ENCODE measurements around the gene GLRX.
"Not testable (repeated sequence)": the region's sequence is repeated elsewhere in the genome, so short reads cannot be mapped to it uniquely, and the experiment has no call there.

Gene GLRX

GRCh38 chr5:95826949-95827891, 4.7 kb upstream of the GLRX start:
- no peak for DNase-seq (ENCODE audit: low spot score)

DNA sequence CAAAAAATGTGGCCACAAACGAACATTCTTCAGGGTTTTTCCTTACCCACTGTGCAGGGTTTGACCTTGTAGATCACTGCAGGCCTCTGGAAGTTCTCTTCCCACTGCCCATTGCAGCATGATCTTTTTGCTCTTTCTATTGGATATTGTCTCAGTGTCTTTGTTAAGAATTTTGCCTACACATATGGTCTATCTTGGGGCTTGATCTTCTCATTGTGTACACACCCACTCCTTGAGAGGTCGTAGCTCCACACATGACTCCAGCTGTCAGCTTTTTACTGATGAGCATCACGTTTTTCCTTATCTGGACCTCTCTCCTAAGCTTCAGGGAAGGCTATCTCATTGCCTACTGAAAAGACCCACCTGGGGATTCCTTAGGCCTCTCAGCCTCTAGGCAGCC, 3.0 kb upstream of the GLRX start:
- no peak for DNase-seq (ENCODE audit: low spot score)

DNA sequence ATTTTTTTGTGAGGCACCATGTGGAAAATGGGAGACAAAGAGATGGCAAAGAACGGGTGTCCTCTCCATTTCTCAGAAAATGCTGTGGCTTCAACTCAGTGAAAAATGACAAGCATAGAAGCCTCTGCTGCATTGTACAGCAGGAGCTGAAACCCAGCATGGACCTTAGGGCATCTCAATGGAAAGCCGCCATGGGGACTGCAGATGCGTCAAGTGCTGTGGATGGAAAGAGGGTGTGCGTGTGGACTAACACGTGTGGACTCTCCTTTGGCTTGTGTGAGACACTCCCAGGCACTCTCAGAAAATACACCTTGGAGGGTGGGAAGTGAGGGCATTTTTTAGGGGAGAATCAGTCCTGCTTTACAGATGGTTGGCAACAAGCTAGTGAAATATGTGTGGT, 2.2 kb upstream of the GLRX start:
- DNase-seq (ENCODE audit: low spot score): no peak

- peak; percentile 88 for DNase-seq (ENCODE audit: low spot score)
Measured at GRCh38 chr5:95823738-95824609, 1.4 kb upstream of the GLRX start.

GRCh38 chr5:95823218-95823737, 752 bp upstream of the GLRX start:
- no peak for DNase-seq (ENCODE audit: low spot score)

GRCh38 chr5:95822043-95822541, 434 bp downstream of the GLRX start:
- DNase-seq (ENCODE audit: low spot score): peak; percentile 49

DNA sequence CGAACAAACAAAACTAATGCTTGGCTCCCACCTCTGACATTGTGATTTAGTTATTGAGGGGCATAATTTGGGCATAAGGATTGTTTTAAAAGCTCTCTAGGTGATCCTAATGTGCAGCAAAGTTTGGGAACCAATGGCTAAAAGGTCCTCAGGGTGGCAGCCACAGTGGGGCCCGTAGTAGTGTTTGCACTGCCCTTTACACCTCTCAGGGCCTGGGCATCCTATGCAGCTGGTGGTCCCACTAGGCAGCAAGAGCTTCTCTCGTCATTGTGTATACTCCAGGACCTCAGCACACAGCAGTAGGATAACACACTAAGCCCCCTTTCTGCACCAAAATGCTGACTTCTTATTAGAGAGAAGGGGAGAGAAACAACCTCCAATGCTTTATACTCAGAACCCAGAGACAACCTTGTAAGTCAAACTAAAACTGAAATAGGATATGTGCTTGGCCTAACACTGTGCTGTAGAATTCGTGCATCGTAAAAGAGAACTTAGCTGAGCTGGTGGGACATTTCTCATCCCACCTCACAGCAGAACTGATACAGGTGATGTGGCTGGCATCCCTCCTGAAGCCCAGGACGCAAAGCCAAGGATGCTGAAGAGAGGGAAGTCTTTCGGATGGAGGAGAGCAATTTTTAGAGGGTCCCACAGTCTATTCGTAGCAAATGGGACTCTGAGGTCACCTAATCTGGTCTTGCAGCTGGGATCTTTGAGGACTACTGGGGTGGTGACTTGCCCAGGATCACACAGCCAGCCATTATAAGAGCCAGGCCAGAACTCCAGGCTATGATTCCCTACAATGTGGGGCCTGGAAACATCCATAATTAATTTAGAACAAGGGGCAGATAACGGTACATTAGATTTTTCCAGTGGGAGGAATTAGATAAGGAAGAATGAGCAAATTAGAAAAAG, 1.2 kb downstream of the GLRX start:
- DNase-seq (ENCODE audit: low spot score): no peak

DNA sequence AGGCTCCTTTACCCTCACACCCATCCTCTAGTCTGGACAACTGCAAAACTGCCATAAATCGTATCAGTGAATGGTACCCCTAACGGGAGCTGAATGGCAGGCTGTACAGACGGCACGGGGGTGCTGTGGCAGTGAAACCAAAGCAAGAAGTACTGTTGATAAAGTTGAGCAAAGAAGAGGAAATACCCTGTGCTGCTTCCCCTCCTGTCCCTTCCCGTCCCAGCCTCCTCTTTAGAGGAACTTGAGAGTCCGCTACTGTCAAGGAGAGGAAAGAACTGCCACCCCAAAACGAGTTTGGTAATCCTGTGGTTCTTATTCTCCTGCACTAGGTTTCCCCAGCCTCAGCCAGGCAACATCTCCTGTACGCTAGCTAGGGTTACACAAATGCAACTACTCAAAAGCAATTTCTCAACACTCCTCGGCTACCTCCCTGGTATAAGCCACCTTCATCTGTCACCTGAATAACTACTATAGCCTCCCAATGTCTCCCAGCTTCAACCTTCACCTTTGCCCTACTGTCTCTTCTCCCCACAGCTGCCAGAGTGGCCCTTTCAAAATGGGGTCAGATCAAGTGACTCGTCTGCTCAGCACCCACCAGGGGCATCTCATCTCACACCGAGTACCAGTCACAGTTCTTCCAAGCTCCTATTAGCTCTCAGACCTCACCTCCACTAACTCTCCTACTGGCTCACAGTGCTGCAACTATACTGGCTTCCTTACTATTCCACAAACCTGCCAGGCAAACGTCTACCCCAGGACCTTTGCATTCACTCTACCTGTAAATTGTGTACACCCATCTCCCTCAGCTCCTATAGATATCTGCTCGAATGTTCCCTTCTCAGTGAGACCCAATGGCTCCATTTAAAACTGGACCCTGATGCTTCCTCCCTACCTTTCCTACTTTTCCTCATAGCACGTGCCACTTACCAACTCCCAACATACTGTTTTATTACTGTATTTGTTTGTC, 4.1 kb downstream of the GLRX start:
- DNase-seq (ENCODE audit: low spot score): no peak

DNA sequence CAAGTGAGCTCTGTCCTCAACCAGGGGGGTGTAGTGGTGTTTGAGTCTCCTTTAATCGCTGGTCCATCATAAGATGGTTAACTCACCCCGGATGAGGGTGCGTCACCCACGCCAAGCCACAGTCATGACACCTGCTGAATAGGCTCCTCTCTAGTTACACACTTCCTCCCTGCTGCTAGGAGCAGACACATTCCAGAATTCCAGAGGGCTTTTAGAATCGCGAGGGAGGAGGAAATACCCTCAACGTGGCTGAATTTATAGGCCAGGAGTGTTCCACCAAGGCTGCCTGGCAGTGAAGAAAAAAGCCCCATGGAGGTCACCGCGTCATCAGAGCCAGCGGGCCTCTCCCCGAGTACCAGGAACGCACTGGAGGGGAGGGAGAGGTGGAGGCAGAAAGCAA, 5.1 kb downstream of the GLRX start:
- peak; percentile 88 for DNase-seq (ENCODE audit: low spot score)

DNA sequence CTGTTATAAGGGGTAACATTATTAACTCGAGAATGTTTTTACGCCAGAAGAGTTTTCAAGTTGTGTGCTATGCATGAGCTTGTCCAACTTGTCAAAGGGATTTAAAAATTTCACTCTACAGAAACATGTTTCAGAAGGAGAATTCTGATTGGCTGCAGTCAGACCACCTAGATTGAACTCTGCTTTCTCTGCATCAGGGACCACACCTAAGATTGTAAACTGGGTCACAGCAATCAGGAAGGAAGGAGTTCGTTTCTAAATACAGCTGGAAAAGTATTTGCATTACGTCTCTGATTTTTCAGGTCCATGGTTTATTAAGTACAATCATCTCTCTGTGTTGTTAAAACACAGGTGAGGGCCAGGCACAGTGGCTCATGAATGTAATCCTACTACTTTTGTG, 5.8 kb downstream of the GLRX start:
- no peak for DNase-seq (ENCODE audit: low spot score)

DNA sequence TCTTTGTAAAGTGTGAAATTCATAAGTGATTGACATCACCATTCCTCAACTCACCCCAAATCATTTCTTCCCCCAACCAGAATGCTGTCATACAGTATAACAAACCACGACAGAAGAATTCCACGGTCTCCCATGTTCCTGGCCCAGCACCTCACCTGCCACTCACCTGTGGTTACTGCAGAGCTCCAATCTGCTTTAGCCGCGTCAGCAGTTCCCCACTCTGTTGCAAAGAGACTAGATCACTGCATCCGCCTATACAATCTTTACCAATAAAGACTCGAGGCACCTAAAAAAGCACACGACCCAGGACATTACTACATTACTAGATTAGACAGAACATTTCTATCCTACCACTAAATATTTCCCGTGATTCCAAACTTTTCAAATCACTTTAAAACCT, 6.2 kb downstream of the GLRX start:
- DNase-seq (ENCODE audit: low spot score): no peak

DNA sequence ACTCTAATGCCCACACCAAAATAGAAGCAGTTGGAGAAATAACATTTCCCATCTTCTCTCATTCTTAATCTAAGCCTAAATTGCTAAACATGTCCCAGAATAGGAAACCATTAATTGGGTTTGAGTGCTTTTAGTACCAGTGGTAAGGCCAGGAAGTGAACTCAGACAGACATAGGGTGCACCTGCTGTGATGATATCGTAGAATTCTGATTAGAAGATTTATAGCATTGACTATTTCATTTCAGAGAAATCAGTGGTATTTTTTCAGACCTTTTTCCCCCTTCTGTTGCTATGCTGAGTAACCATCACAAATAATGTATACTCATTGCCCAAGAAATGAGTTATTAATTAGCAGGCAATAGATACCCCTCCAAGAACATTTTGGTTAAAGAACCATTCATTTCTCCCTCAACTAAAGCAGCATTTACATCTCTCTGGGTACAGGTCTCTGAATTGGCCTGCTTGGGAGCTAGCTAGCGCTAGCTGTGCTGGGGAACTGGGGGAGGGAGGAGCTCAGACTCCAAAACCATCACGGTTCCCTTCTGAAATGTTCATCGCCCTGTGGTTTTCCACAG, 7.3 kb downstream of the GLRX start:
- no peak for DNase-seq (ENCODE audit: low spot score)

DNA sequence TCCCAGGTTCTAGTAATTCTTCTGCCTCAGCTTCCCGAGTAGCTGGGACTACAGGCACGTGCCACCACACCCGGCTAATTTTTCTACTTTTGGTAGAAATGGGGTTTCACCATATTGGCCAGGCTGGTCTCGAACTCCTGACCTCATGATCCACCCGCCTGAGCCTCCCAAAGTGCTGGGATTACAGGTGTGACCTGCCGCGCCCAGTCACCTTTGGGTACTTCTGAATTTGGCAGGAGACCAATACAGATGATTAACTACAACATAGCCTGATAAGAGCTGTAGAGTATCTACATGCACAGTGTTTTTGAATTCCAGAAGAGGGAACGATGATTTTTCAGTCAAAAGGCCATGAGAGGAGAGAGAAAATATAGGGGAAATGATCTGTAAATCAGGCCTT, 9.5 kb downstream of the GLRX start:
- not testable (repeated sequence) for DNase-seq (ENCODE audit: low spot score)

GRCh38 chr5:95812074-95812471, 10.5 kb downstream of the GLRX start:
- peak; percentile 30 for DNase-seq (ENCODE audit: low spot score)

DNA sequence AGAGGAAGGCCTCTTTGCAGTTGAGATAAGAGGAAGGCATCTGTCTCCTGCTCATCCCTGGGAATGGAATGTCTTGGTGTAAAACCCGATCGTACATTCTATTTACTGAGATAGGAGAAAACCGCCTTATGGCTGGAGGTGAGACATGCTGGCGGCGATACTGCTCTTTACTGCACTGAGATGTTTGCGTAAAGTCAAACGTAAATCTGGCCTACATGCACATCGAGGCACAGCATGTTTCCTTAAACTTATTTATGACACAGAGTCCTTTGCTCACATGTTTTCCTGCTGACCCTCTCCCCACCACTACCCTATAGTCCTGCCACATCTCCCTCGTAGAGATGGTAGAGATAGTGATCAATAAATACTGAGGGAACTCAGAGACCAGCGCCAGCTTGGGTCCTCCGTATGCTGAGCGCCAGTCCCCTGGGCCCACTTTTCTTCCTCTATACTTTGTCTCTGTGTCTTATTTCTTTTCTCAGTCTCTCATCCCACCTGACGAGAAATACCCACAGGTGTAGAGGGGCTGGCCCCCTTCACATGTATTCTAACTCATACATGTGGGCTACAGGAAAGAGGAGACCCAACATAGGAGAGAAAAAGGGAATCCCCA, 11.0 kb downstream of the GLRX start:
- not testable (repeated sequence) for DNase-seq (ENCODE audit: low spot score)

DNA sequence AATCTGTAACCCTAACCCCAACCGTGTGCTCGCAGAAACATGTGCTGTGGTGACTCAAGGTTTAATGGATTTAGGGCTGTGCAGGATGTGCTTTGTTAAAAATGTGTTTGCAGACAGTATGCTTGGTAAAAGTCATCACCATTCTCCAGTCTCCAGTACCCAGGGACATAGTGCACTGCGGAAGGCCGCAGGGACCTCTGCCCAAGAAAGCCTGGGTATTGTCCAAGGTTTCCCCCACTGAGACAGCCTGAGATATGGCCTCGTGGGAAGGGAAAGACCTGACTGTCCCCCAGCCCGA, 11.5 kb downstream of the GLRX start:
- DNase-seq (ENCODE audit: low spot score): not testable (repeated sequence)

GRCh38 chr5:95810305-95811125, 12.0 kb downstream of the GLRX start:
- DNase-seq (ENCODE audit: low spot score): no peak

- no peak for DNase-seq (ENCODE audit: low spot score)
Measured at GRCh38 chr5:95809414-95809960, 13.0 kb downstream of the GLRX start.

Measured in SW480 (cell line).